Mesodermal cell (in vitro differentiated cells): ENCODE measurements around the gene TTBK2.
"Not testable (repeated sequence)": the region's sequence is repeated elsewhere in the genome, so short reads cannot be mapped to it uniquely, and the experiment has no call there.

ENCODE experiments used
- H3K27ac ChIP-seq: 2 replicates; pipeline ENCODE4 v1.7.0; 2013; ENCODE audit warnings: mild to moderate bottlenecking, low read depth, low read length, moderate library complexity; ENCODE audit not compliant: severe bottlenecking
- H3K36me3 ChIP-seq: 2 replicates; pipeline ENCODE4 v1.7.1; 2013; ENCODE audit warnings: mild to moderate bottlenecking, low read length, moderate library complexity; ENCODE audit not compliant: control insufficient read depth, insufficient read depth
- H3K4me1 ChIP-seq: one replicate; pipeline ENCODE4 v1.7.1; 2013; ENCODE audit warnings: mild to moderate bottlenecking, low read length; ENCODE audit not compliant: insufficient read depth, control insufficient read depth, poor library complexity, severe bottlenecking
- H3K4me3 ChIP-seq: 2 replicates; pipeline ENCODE4 v1.7.0; 2013; ENCODE audit warnings: low read length, control low read depth, mild to moderate bottlenecking; ENCODE audit not compliant: insufficient read depth, poor library complexity, severe bottlenecking; ENCODE audit errors: extremely low read depth
- H3K9me3 ChIP-seq: 2 replicates; pipeline ENCODE4 v1.7.1; 2013; ENCODE audit warnings: mild to moderate bottlenecking, low read length, moderate library complexity; ENCODE audit not compliant: control insufficient read depth
- WGBS, 2 experiments: methylation state at CpG; one replicate each; pipeline ENCODE4 v1.1.5; 2013; ENCODE audit warnings: missing lambda C conversion rate in 2 of 2; ENCODE audit not compliant: insufficient coverage in 2 of 2; 5-methylcytosine and 5-hydroxymethylcytosine counted together

TTBK2 gene

GRCh38 chr15:42903388-42904324, 16.9 kb downstream of the TTBK2 start:
- H3K9me3 ChIP-seq: no peaks in the 10 kb centered on the region
- H3K4me1 ChIP-seq: no peaks in the 10 kb centered on the region
- H3K27ac ChIP-seq: no peak overlapping the region
- no peak overlapping the region for H3K4me3 ChIP-seq
- H3K36me3 ChIP-seq: no peaks in the 10 kb centered on the region
- WGBS, 2 experiments: 100% methylated on average over 1 of the region's 5 CpGs; no CpG with 5 or more reads in 1 of the 2 experiments

GRCh38 chr15:42893911-42894310, 26.7 kb downstream of the TTBK2 start:
- H3K4me1 ChIP-seq, H3K9me3 ChIP-seq, H3K36me3 ChIP-seq, H3K27ac ChIP-seq, H3K4me3 ChIP-seq: not testable (repeated sequence)
- WGBS, 2 experiments: 100% methylated on average over 1 of the region's 1 CpG; no CpG with 5 or more reads in 1 of the 2 experiments

GRCh38 chr15:42891569-42891968, 29.0 kb downstream of the TTBK2 start:
- Histone ChIP-seq H3K36me3 (no peaks in the 10 kb centered on the region), H3K4me1 (peaks cover 8% of the 10 kb centered on the region), H3K27ac (no peak overlapping the region), H3K4me3 (no peak overlapping the region), H3K9me3 (no peaks in the 10 kb centered on the region)
- 100% methylated on average over 1 to 2 of the region's 3 CpGs for WGBS, 2 experiments

GRCh38 chr15:42890161-42890913, 30.2 kb downstream of the TTBK2 start:
- Histone ChIP-seq H3K4me3 (no peak overlapping the region), H3K27ac (peak overlapping the region; percentile 62), H3K9me3 (peaks cover 5% of the 10 kb centered on the region), H3K36me3 (no peaks in the 10 kb centered on the region), H3K4me1 (peaks cover 8% of the 10 kb centered on the region)
- WGBS, 2 experiments: 83 to 88% methylated on average over 1 of the region's 2 CpGs

GRCh38 chr15:42887384-42887783, 33.2 kb downstream of the TTBK2 start:
- 92 to 95% methylated on average over 1 to 3 of the region's 3 CpGs for WGBS, 2 experiments
- not testable (repeated sequence) for H3K9me3 ChIP-seq, H3K36me3 ChIP-seq, H3K4me1 ChIP-seq, H3K4me3 ChIP-seq, H3K27ac ChIP-seq

- WGBS, 2 experiments: no CpG with 5 or more reads among the region's 1 CpG
These were observed 40.5 kb downstream of the TTBK2 start for GRCh38 chr15:42880121-42880520.

GRCh38 chr15:42879443-42879842, 41.1 kb downstream of the TTBK2 start:
- Histone ChIP-seq H3K36me3 (no peaks in the 10 kb centered on the region), H3K9me3 (no peaks in the 10 kb centered on the region), H3K4me1 (no peaks in the 10 kb centered on the region), H3K4me3 (no peak overlapping the region), H3K27ac (no peak overlapping the region)
- 86 to 100% methylated on average over 2 to 3 of the region's 4 CpGs for WGBS, 2 experiments

More at GRCh38 chr15:42880121-42880520, 40.5 kb downstream of the TTBK2 start:
- Histone ChIP-seq H3K4me3 (no peak overlapping the region), H3K9me3 (no peaks in the 10 kb centered on the region), H3K36me3 (no peaks in the 10 kb centered on the region), H3K4me1 (no peaks in the 10 kb centered on the region), H3K27ac (no peak overlapping the region)

- Histone ChIP-seq H3K36me3 (no peaks in the 10 kb centered on the region), H3K4me1 (no peaks in the 10 kb centered on the region), H3K27ac (no peak overlapping the region), H3K4me3 (no peak overlapping the region), H3K9me3 (no peaks in the 10 kb centered on the region)
These were observed 44.4 kb downstream of the TTBK2 start for GRCh38 chr15:42876224-42876623.

- H3K4me3 ChIP-seq: no peak overlapping the region
- WGBS, 2 experiments: 100% methylated on average over 1 of the region's 2 CpGs; no CpG with 5 or more reads in 1 of the 2 experiments
- H3K9me3 ChIP-seq: no peaks in the 10 kb centered on the region
These were observed 51.9 kb downstream of the TTBK2 start for GRCh38 chr15:42868683-42869082.

GRCh38 chr15:42863572-42864239, 56.9 kb downstream of the TTBK2 start:
- H3K27ac ChIP-seq: no peak overlapping the region
- 100% methylated on average over 1 of the region's 2 CpGs; no CpG with 5 or more reads in 1 of the 2 experiments for WGBS, 2 experiments
- H3K4me1 ChIP-seq: no peaks in the 10 kb centered on the region
- H3K9me3 ChIP-seq: no peaks in the 10 kb centered on the region
- no peaks in the 10 kb centered on the region for H3K36me3 ChIP-seq
- no peak overlapping the region for H3K4me3 ChIP-seq

More at GRCh38 chr15:42868683-42869082, 51.9 kb downstream of the TTBK2 start:
- Histone ChIP-seq H3K4me1 (no peaks in the 10 kb centered on the region), H3K27ac (no peak overlapping the region), H3K36me3 (no peaks in the 10 kb centered on the region)
